Measurements from ENCODE around the gene MED8.

The MED8 gene

GRCh38 chr1:43334453-43335205 lies 55.0 kb downstream of the MED8 start:
- DNase-seq (ENCODE audit: low read depth), result no peak

All from stimulated activated CD8-positive, alpha-beta memory T cell treated with anti-CD3 and anti-CD28 coated beads, Interleukin-7, amount 100 ng/mL, for 24 hours (primary cell).